Subcutaneous adipose tissue (tissue), 4 donors: ENCODE data around the gene APLP2. TPM values are rescaled to one million over a fixed set of nuclear protein-coding genes. Genes with fewer than 3 reads are reported as not detected.

Experiments used
- CTCF ChIP-seq: fragments of 450-650 bp; IDR thresholded peaks from one replicate; pipeline ENCODE4 v1.5.1; 2016; ENCODE audit warnings: low read depth, mild to moderate bottlenecking, control low read depth, antibody characterized with exemption, moderate library complexity
- total RNA-seq, 4 donors: library from RNA; depleted of rRNA; stranded (reverse); fragments of >200 nt; gene quantifications; one replicate each; pipeline ENCODE4 v1.1.0, GENCODE V29; 2016

Gene APLP2
- total RNA-seq = 100 to 1,000 TPM; 292 to 926 (median 434) TPM

- no peak for TF ChIP-seq CTCF
These were observed at the start of gene APLP2 for GRCh38 chr11:130069659-130070108. Gene APLP2 (plus strand): TSS chr11:130069894. CDS start chr11:130069978, 84 bp downstream.

GRCh38 chr11:130020323-130020722 lies 49.4 kb upstream of the APLP2 start:
- no peak for TF ChIP-seq CTCF

- TF ChIP-seq CTCF = no peak
These were observed 46.9 kb upstream of the APLP2 start for GRCh38 chr11:130022799-130023198.

GRCh38 chr11:130023204-130023603 lies 46.5 kb upstream of the APLP2 start:
- no peak for TF ChIP-seq CTCF

- no peak for TF ChIP-seq CTCF
These were observed 45.3 kb upstream of the APLP2 start for GRCh38 chr11:130024361-130024760.

- TF ChIP-seq CTCF = no peak
These were observed 44.3 kb upstream of the APLP2 start for GRCh38 chr11:130025371-130025770.

GRCh38 chr11:130029137-130029536 lies 40.6 kb upstream of the APLP2 start:
- no peak for TF ChIP-seq CTCF
